ENCODE measurements around the gene PHF10. TPM values are rescaled to one million over a fixed set of nuclear protein-coding genes. Genes with fewer than 3 reads are reported as not detected.

Gene PHF10
- total RNA-seq, 1 experiment from 2014 or later: 6.3 TPM

GRCh38 chr6:169714178-169714577 is 10.1 kb downstream of the PHF10 start:
- ATAC-seq: no peak
- no TSS peak for BruUV-seq (replicated peaks)

GRCh38 chr6:169710009-169710408 is 14.3 kb downstream of the PHF10 start:
- TF ChIP-seq CTCF (conservative IDR thresholded peaks at IDR 0.05; ENCODE audit: low read depth, low read length) (no peak), EZH2 (IDR thresholded peaks at IDR 0.05; ENCODE audit: low read length, unreplicated experiment) (no peak), EZH2phosphoT487 (IDR thresholded peaks at IDR 0.05; ENCODE audit: borderline replicate concordance, low read length) (no peak)
- BruUV-seq (replicated peaks): no TSS peak
- Histone ChIP-seq H3F3A (ENCODE audit: low read length, unreplicated experiment) (no peaks in the 10 kb centered on the region), H3K4me1 (ENCODE audit: insufficient read depth, low read length) (peaks cover 3% of the 10 kb centered on the region), H3K36me3 (ENCODE audit: low read depth, low read length) (no peaks in the 10 kb centered on the region), H3K79me2 (ENCODE audit: low read length) (peaks cover 9% of the 10 kb centered on the region), H3K9me2 (replicated peaks; ENCODE audit: low read length) (no peaks in the 10 kb centered on the region), H3K27ac (ENCODE audit: low read length) (no peak overlapping the region), H3K4me3 (ENCODE audit: low read length) (no peak overlapping the region), H2AFZ (ENCODE audit: low read length) (no peak overlapping the region), H3K27me3 (ENCODE audit: low read length) (no peaks in the 10 kb centered on the region), H3K9ac (ENCODE audit: low read length) (no peak overlapping the region), H3K9me3 (ENCODE audit: low read length) (no peaks in the 10 kb centered on the region), H3K4me2 (ENCODE audit: low read length) (no peak overlapping the region), H4K20me1 (ENCODE audit: low read length) (no peaks in the 10 kb centered on the region)
- CTCF ChIA-PET: no interaction called here
- ATAC-seq (no peak), DNase-seq (no peak)
- POLR2A ChIA-PET (ENCODE audit: unreplicated experiment): interaction anchor here (0.7 kb wide), 1 partner anchor 808 kb away, joined by 3 read pairs; no protein-coding TSS in a partner anchor
- intact Hi-C loops (cut with micrococcal nuclease): no loop called here

More at GRCh38 chr6:169714178-169714577, 10.1 kb downstream of the PHF10 start:
- H3K4me1 ChIP-seq (ENCODE audit: insufficient read depth, low read length): no peaks in the 10 kb centered on the region
- no peaks in the 10 kb centered on the region for H4K20me1 ChIP-seq (ENCODE audit: low read length)
- H3F3A ChIP-seq (ENCODE audit: low read length, unreplicated experiment): no peaks in the 10 kb centered on the region
- no peaks in the 10 kb centered on the region for H3K27me3 ChIP-seq (ENCODE audit: low read length)
- no peaks in the 10 kb centered on the region for H3K36me3 ChIP-seq (ENCODE audit: low read depth, low read length)
- 0 out of 2 replicates have a peak, but pooled peaks cover 4% of the 10 kb centered on the region for H3K79me2 ChIP-seq (ENCODE audit: low read length)
- H3K4me2 ChIP-seq (ENCODE audit: low read length): no peak overlapping the region
- CTCF ChIA-PET: interaction anchor here (0.5 kb wide), 1 partner anchor 95 kb away, joined by 4 read pairs; no protein-coding TSS in a partner anchor
- no peaks in the 10 kb centered on the region for H3K9me3 ChIP-seq (ENCODE audit: low read length)
- H3K27ac ChIP-seq (ENCODE audit: low read length): no peak overlapping the region
- intact Hi-C loops (cut with micrococcal nuclease): no loop called here
- no peak for DNase-seq
- H3K9ac ChIP-seq (ENCODE audit: low read length): no peak overlapping the region
- H3K4me3 ChIP-seq (ENCODE audit: low read length): no peak overlapping the region
- no peak for TF ChIP-seq EZH2 (IDR thresholded peaks at IDR 0.05; ENCODE audit: low read length, unreplicated experiment)
- TF ChIP-seq CTCF (conservative IDR thresholded peaks at IDR 0.05; ENCODE audit: low read depth, low read length): no peak
- no peak for TF ChIP-seq EZH2phosphoT487 (IDR thresholded peaks at IDR 0.05; ENCODE audit: borderline replicate concordance, low read length)
- no peak overlapping the region for H2AFZ ChIP-seq (ENCODE audit: low read length)
- H3K9me2 ChIP-seq (replicated peaks; ENCODE audit: low read length): no peaks in the 10 kb centered on the region
- POLR2A ChIA-PET (ENCODE audit: unreplicated experiment): no interaction called here

- no peaks in the 10 kb centered on the region; the same call in 1 of the 2 replicates for H3K36me3 ChIP-seq (ENCODE audit: low read depth, low read length)
- intact Hi-C loops (cut with micrococcal nuclease): no loop called here
- H3K27me3 ChIP-seq (ENCODE audit: low read length): no peaks in the 10 kb centered on the region
- no peak overlapping the region for H3K4me2 ChIP-seq (ENCODE audit: low read length)
- no peak overlapping the region for H3K9ac ChIP-seq (ENCODE audit: low read length)
- no peaks in the 10 kb centered on the region for H3F3A ChIP-seq (ENCODE audit: low read length, unreplicated experiment)
- no TSS peak for BruUV-seq (replicated peaks)
- no peak overlapping the region for H3K27ac ChIP-seq (ENCODE audit: low read length)
- TF ChIP-seq EZH2 (IDR thresholded peaks at IDR 0.05; ENCODE audit: low read length, unreplicated experiment): no peak
- no peak for TF ChIP-seq EZH2phosphoT487 (IDR thresholded peaks at IDR 0.05; ENCODE audit: borderline replicate concordance, low read length)
- no peak for TF ChIP-seq CTCF (conservative IDR thresholded peaks at IDR 0.05; ENCODE audit: low read depth, low read length)
- H3K4me3 ChIP-seq (ENCODE audit: low read length): no peak overlapping the region
- H2AFZ ChIP-seq (ENCODE audit: low read length): no peak overlapping the region
- peaks cover 11% of the 10 kb centered on the region for H3K4me1 ChIP-seq (ENCODE audit: insufficient read depth, low read length)
- CTCF ChIA-PET: no interaction called here
- H3K9me2 ChIP-seq (replicated peaks; ENCODE audit: low read length): no peaks in the 10 kb centered on the region
- POLR2A ChIA-PET (ENCODE audit: unreplicated experiment): no interaction called here
- peaks cover 7% of the 10 kb centered on the region; the same call in 1 of the 2 replicates for H4K20me1 ChIP-seq (ENCODE audit: low read length)
- DNase-seq (no peak), ATAC-seq (no peak)
- no peaks in the 10 kb centered on the region for H3K9me3 ChIP-seq (ENCODE audit: low read length)
- peaks cover 16% of the 10 kb centered on the region for H3K79me2 ChIP-seq (ENCODE audit: low read length)
Observed at GRCh38 chr6:169709293-169709692, 15.0 kb downstream of the PHF10 start.

Measured in PC-3 (cell line).